Parathyroid adenoma (tissue), 2 donors: ENCODE results near the gene TFB1M.

Experiments
- H2AFZ ChIP-seq: fragments of 300-600 bp; sonication (generic); one replicate; pipeline ENCODE4 v1.7.0; 2017; ENCODE audit warnings: antibody characterized with exemption, mild to moderate bottlenecking
- H3K27ac ChIP-seq: fragments of 300-600 bp; sonication (generic); one replicate; pipeline ENCODE4 v1.7.0; 2017
- H3K27me3 ChIP-seq: fragments of 300-600 bp; sonication (generic); one replicate; pipeline ENCODE4 v1.7.0; 2017; ENCODE audit warnings: low read length; ENCODE audit not compliant: control insufficient read depth, insufficient read depth
- H3K36me3 ChIP-seq: fragments of 300-600 bp; sonication (generic); one replicate; pipeline ENCODE4 v1.7.0; 2017; ENCODE audit warnings: low read length; ENCODE audit not compliant: control insufficient read depth, insufficient read depth
- H3K4me1 ChIP-seq: fragments of 300-600 bp; sonication (generic); one replicate; pipeline ENCODE4 v1.7.0; 2017; ENCODE audit warnings: control low read depth
- H3K4me2 ChIP-seq: fragments of 300-600 bp; sonication (generic); one replicate; pipeline ENCODE4 v1.7.0; 2017; ENCODE audit warnings: low read length
- H3K4me3 ChIP-seq: fragments of 300-600 bp; sonication (generic); one replicate; pipeline ENCODE4 v1.7.0; 2017; ENCODE audit warnings: low read depth, low read length
- H3K79me2 ChIP-seq: fragments of 300-600 bp; sonication (generic); one replicate; pipeline ENCODE4 v1.7.0; 2017; ENCODE audit warnings: control low read depth
- H3K9ac ChIP-seq: fragments of 300-600 bp; sonication (generic); one replicate; pipeline ENCODE4 v1.7.0; 2017; ENCODE audit warnings: mild to moderate bottlenecking
- H3K9me3 ChIP-seq: fragments of 300-600 bp; sonication (generic); one replicate; pipeline ENCODE4 v1.7.0; 2017; ENCODE audit warnings: low read length; ENCODE audit not compliant: control insufficient read depth
- TF ChIP-seq, protein P1 (sequence below): fragments of 300-600 bp; sonication (generic); IDR thresholded peaks from one replicate; pipeline ENCODE4 v1.7.0; 2017; ENCODE audit warnings: antibody characterized with exemption, mild to moderate bottlenecking
- donor health status: primary hyperparathyroidism.

TFB1M gene

DNA sequence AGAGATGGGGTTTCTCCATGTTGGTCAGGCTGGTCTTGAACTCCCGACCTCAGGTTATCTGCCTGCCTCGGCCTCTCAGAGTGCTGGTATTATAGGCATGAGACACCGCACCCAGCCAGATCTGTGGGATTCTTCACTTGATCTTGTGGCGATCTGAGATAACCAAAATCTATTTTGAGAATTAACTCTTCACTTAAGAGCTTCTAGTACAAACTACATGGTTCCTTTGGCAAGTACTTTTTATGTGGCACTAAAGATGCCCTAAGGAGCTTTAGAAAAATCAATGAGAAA, 37.8 kb upstream of the TFB1M start:
- H3K79me2 ChIP-seq, result no peaks in the 10 kb centered on the region
- H2AFZ ChIP-seq, result no peak overlapping the region
- H3K9ac ChIP-seq, result no peak overlapping the region
- no peak overlapping the region for H3K27ac ChIP-seq
- no peak overlapping the region for H3K4me2 ChIP-seq
- H3K27me3 ChIP-seq, result no peaks in the 10 kb centered on the region
- peaks cover 2% of the 10 kb centered on the region for H3K36me3 ChIP-seq
- H3K4me1 ChIP-seq, result no peaks in the 10 kb centered on the region
- TF ChIP-seq, protein P1, sequence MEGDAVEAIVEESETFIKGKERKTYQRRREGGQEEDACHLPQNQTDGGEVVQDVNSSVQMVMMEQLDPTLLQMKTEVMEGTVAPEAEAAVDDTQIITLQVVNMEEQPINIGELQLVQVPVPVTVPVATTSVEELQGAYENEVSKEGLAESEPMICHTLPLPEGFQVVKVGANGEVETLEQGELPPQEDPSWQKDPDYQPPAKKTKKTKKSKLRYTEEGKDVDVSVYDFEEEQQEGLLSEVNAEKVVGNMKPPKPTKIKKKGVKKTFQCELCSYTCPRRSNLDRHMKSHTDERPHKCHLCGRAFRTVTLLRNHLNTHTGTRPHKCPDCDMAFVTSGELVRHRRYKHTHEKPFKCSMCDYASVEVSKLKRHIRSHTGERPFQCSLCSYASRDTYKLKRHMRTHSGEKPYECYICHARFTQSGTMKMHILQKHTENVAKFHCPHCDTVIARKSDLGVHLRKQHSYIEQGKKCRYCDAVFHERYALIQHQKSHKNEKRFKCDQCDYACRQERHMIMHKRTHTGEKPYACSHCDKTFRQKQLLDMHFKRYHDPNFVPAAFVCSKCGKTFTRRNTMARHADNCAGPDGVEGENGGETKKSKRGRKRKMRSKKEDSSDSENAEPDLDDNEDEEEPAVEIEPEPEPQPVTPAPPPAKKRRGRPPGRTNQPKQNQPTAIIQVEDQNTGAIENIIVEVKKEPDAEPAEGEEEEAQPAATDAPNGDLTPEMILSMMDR, result no peak
- H3K4me3 ChIP-seq, result no peak overlapping the region
- no peaks in the 10 kb centered on the region for H3K9me3 ChIP-seq

- no peaks in the 10 kb centered on the region for H3K27me3 ChIP-seq
- TF ChIP-seq, protein P1, result no peak
- H3K27ac ChIP-seq, result no peak overlapping the region
- H3K79me2 ChIP-seq, result no peaks in the 10 kb centered on the region
- H3K4me1 ChIP-seq, result no peaks in the 10 kb centered on the region
- H3K9me3 ChIP-seq, result no peaks in the 10 kb centered on the region
- H3K4me3 ChIP-seq, result no peak overlapping the region
- no peak overlapping the region for H3K9ac ChIP-seq
- no peak overlapping the region for H3K4me2 ChIP-seq
- no peak overlapping the region for H2AFZ ChIP-seq
- peaks cover 2% of the 10 kb centered on the region for H3K36me3 ChIP-seq
Observed at GRCh38 chr6:155351273-155352129, 37.2 kb upstream of the TFB1M start.

DNA sequence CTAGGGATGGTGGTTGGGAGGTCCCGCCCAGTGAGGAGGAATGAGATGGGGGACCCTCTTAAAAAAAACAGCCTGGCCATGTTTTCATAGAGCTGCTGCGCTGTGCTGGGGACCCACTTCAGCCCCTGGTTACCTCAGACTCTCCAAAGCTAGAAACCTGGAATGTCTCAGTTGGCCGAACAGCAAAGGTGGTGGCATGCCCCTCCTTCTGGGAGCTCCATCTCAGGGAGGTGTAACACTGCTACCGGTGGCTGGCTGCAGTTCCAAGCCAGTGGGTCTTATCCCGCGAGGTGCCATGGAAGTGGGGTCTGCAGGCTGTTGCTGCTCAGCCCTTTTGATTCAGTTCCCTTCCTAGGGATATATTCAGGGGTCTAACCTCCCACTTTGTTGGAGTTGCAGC, 35.7 kb upstream of the TFB1M start:
- Histone ChIP-seq H2AFZ (no peak overlapping the region), H3K27me3 (no peaks in the 10 kb centered on the region), H3K79me2 (no peaks in the 10 kb centered on the region), H3K4me2 (no peak overlapping the region), H3K27ac (no peak overlapping the region), H3K4me1 (no peaks in the 10 kb centered on the region), H3K4me3 (no peak overlapping the region), H3K9me3 (no peaks in the 10 kb centered on the region), H3K9ac (no peak overlapping the region), H3K36me3 (peaks cover under 1% of the 10 kb centered on the region)
- TF ChIP-seq, protein P1, result no peak

- Histone ChIP-seq H3K4me3 (no peak overlapping the region), H2AFZ (no peak overlapping the region), H3K27ac (no peak overlapping the region), H3K4me2 (no peak overlapping the region), H3K9me3 (no peaks in the 10 kb centered on the region), H3K9ac (no peak overlapping the region), H3K4me1 (no peaks in the 10 kb centered on the region), H3K79me2 (no peaks in the 10 kb centered on the region), H3K27me3 (no peaks in the 10 kb centered on the region), H3K36me3 (no peaks in the 10 kb centered on the region)
- TF ChIP-seq, protein P1, result no peak
Observed at GRCh38 chr6:155349129-155349528, 34.8 kb upstream of the TFB1M start.

- no peaks in the 10 kb centered on the region for H3K4me1 ChIP-seq
- H3K9ac ChIP-seq, result no peak overlapping the region
- TF ChIP-seq, protein P1, result no peak
- H3K27me3 ChIP-seq, result no peaks in the 10 kb centered on the region
- H3K79me2 ChIP-seq, result no peaks in the 10 kb centered on the region
- no peaks in the 10 kb centered on the region for H3K36me3 ChIP-seq
- H3K27ac ChIP-seq, result no peak overlapping the region
- H3K9me3 ChIP-seq, result no peaks in the 10 kb centered on the region
- H2AFZ ChIP-seq, result no peak overlapping the region
- H3K4me2 ChIP-seq, result no peak overlapping the region
- H3K4me3 ChIP-seq, result no peak overlapping the region
Observed at GRCh38 chr6:155347800-155348199, 33.5 kb upstream of the TFB1M start.
